ENCODE measurements around the gene CLCN6. TPM values are rescaled to one million over a fixed set of nuclear protein-coding genes. Genes with fewer than 3 reads are reported as not detected.
A peak's percentile ranks its signal among the peaks of the same experiment; 100 is the strongest.

Gene CLCN6
- total and polyA plus RNA-seq, 2 experiments from 2014 or later = 22.5 to 31.8 TPM

DNA sequence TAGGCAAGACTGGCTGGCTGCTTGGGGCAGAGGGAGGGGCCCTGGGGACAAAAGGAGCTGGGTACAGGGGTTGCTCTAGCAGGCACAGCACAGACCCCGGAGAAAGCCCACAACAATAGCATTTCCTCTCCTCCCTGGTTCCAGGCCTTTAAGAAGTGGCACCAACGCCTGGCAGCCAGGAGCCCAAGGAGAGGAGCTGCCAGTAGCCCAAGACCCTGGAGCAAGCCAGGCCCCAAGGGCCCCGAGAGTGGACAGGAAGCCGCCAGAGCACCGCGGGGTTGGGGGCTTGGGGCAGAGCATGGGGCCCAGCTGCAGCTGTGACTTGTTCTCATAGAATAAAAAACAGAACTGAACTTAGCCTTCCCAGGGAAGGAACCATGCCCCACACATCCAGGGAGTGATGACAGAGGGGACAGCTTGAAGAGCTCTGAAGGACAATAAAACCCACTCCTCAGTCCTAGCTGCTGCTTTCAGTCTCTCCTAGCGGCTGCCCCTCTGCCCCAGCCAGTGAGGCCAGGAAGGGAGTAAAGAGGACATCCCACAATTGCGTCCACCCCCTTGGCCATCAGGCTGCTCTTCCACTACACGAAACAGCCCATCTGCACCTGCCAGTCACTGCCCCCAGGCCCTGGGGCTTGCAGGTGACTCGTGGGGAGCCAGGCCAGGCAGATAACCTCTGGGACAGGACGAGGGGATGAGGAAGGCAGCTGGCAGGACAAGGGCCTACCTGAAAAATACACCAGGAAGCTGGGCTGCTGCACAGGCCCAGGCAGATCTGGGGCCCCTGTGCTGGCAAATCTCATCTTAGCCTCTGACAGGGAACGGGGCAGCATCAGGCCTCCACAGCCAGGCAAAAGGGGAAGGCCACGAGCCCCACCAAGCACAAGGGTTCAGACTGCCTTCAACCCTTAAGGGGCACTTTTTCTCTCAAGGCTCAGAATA lies 16.6 kb upstream of the CLCN6 start:
- H3K9me3 ChIP-seq (ENCODE audit: low read depth) = no peaks in the 10 kb centered on the region
- no peak overlapping the region for H3K4me3 ChIP-seq
- peak overlapping the region; percentile 98 for H3K27ac ChIP-seq
- DNase-seq (ENCODE audit: low read depth in 1 of 2, low spot score in 1 of 2) = peak in 1 of 2 donors; percentile 58
- peaks cover 8% of the 10 kb centered on the region for H3K36me3 ChIP-seq
- TF ChIP-seq, protein P1, sequence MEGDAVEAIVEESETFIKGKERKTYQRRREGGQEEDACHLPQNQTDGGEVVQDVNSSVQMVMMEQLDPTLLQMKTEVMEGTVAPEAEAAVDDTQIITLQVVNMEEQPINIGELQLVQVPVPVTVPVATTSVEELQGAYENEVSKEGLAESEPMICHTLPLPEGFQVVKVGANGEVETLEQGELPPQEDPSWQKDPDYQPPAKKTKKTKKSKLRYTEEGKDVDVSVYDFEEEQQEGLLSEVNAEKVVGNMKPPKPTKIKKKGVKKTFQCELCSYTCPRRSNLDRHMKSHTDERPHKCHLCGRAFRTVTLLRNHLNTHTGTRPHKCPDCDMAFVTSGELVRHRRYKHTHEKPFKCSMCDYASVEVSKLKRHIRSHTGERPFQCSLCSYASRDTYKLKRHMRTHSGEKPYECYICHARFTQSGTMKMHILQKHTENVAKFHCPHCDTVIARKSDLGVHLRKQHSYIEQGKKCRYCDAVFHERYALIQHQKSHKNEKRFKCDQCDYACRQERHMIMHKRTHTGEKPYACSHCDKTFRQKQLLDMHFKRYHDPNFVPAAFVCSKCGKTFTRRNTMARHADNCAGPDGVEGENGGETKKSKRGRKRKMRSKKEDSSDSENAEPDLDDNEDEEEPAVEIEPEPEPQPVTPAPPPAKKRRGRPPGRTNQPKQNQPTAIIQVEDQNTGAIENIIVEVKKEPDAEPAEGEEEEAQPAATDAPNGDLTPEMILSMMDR (IDR thresholded peaks at IDR 0.05; ENCODE audit: low read depth, low read length) = no peak
- H3K4me1 ChIP-seq (ENCODE audit: low read depth) = peaks cover 75% of the 10 kb centered on the region
- H3K27me3 ChIP-seq = no peaks in the 10 kb centered on the region

DNA sequence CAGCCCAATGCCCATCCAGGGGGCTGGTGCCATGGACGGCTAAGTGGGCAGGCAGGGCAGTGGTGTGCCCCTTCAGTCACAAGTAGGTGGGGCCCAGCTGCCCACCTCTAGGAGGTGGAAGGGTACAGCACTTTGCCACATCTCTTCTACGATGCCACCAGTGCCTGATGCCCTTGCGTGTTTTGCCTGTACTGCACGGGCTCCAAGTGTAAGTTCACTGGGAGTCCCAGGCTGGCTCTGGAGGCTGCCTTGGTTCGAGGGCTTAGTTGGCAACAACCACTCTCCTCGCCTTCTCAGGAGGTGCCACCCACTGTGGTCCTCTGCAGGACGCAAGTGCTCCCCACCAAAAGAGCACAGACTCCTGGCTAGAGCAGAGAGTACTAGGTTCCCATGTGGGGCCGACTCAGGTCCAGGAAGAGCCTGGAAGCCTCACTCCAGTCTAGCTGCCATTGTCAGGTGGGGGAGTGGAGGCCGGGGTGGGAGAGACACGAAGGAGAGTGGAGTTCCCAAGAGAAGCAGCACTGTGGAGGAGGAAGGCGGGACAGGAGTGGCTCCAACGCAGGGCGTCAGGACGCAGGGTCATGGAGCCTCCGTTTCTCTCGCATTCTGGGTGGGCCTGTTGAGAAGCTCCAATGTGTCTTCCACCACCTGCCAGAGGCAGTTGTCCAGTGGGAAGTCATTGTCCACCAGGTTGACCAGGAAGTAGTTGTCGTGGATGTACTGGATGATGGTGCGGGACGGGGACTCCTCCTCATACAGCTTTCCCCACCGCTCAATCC lies 15.7 kb upstream of the CLCN6 start:
- peaks cover 8% of the 10 kb centered on the region for H3K36me3 ChIP-seq
- TF ChIP-seq, protein P1 (IDR thresholded peaks at IDR 0.05; ENCODE audit: low read depth, low read length) = no peak
- H3K4me3 ChIP-seq = no peak overlapping the region
- H3K4me1 ChIP-seq (ENCODE audit: low read depth) = peaks cover 68% of the 10 kb centered on the region
- H3K27me3 ChIP-seq = no peaks in the 10 kb centered on the region
- peak overlapping the region; percentile 98 for H3K27ac ChIP-seq
- no peak for DNase-seq (ENCODE audit: low read depth in 1 of 2, low spot score in 1 of 2)
- H3K9me3 ChIP-seq (ENCODE audit: low read depth) = no peaks in the 10 kb centered on the region

DNA sequence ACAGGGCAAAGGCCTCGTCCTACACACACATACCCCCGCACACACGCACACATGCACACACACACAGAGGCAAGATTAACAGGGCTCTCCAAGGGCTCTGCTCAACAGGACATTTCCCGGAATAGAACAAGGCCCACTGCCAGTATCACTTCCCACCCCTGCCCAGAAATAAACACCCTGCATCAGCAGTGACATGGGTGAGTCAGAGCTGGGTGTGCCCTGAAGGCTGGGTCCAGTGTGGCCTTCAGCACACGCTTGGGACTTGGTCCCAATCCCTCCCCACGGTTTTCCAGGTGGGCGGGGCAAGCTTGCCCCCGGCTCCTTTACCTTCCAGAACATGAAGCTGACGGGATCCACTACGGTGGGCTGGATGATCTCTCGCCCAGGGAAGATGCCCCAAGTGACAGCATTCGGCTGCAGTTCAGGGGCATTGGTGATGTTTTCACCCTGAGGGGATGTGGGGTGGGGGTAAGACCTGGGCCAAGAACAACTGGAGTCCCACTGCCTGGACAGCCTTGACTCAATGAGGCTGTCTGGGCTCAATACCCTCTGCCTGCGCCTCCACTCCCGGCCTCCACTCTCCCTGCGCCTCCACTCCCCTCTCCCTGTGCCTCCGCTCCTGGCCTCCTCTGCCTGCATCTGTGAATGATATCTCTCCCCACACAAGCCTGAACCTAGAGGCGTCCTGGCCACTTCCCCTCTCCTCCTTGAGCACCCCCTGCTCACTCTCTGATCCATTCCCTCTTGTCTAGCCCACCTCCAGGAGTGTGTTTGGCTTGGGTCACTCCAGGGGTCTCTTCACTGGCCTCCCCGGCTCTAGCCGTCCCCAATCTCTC lies 14.9 kb upstream of the CLCN6 start:
- no peaks in the 10 kb centered on the region for H3K27me3 ChIP-seq
- peak overlapping the region; percentile 98 for H3K27ac ChIP-seq
- H3K4me3 ChIP-seq = no peak overlapping the region
- TF ChIP-seq, protein P1 (IDR thresholded peaks at IDR 0.05; ENCODE audit: low read depth, low read length) = no peak
- DNase-seq (ENCODE audit: low read depth in 1 of 2, low spot score in 1 of 2) = peak; percentile 89 to 97
- peaks cover 14% of the 10 kb centered on the region for H3K36me3 ChIP-seq
- no peaks in the 10 kb centered on the region for H3K9me3 ChIP-seq (ENCODE audit: low read depth)
- H3K4me1 ChIP-seq (ENCODE audit: low read depth) = peaks cover 66% of the 10 kb centered on the region

DNA sequence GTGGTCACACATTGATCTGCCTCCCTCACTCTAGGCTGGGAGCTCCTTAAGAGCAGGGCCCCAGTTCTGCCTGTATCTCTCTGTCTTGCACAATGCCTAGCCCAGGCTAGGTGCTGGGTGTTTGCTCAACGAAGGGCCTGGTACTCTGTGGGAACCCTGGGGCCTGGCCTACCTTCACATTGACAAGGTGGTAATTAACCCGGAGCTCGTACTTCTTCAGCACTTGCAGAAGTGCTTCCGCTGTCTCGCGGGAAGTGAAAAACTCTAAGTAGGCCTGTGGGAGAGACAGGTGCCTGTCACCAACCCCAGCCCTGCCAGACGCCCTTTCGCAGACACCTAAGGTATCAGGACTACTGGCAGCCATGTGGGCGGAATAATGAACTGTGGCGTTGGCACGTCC lies 13.9 kb upstream of the CLCN6 start:
- no peaks in the 10 kb centered on the region for H3K9me3 ChIP-seq (ENCODE audit: low read depth)
- peaks cover 56% of the 10 kb centered on the region for H3K4me1 ChIP-seq (ENCODE audit: low read depth)
- H3K27me3 ChIP-seq = no peaks in the 10 kb centered on the region
- H3K36me3 ChIP-seq = peaks cover 14% of the 10 kb centered on the region
- H3K4me3 ChIP-seq = no peak overlapping the region
- H3K27ac ChIP-seq = peak overlapping the region; percentile 98
- TF ChIP-seq, protein P1 (IDR thresholded peaks at IDR 0.05; ENCODE audit: low read depth, low read length) = no peak
- peak; percentile 22 to 27 for DNase-seq (ENCODE audit: low read depth in 1 of 2, low spot score in 1 of 2)

DNA sequence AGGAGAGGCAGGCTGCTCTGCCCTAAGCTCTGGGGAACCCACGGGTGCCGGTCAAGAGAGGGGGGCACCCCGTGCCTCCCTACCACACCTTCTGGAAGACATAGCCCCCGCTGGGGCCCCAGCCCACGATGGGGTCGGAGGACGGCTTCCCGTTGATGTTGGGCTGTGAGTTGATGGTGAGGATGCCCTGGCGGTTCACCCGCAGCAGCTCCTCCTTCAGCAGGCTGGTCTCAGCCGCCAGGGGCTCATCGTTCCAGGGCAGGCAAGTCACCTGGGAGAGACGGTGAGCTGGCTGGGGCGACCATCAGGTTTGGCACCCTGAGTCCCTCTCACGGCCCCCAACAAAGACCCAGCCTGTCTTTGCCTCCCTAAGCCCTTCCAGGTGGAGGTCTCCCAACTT lies 12.2 kb upstream of the CLCN6 start:
- Histone ChIP-seq H3K27ac (peak overlapping the region; percentile 98), H3K36me3 (peaks cover 21% of the 10 kb centered on the region), H3K27me3 (no peaks in the 10 kb centered on the region), H3K4me1 (ENCODE audit: low read depth) (peaks cover 39% of the 10 kb centered on the region), H3K4me3 (no peak overlapping the region), H3K9me3 (ENCODE audit: low read depth) (no peaks in the 10 kb centered on the region)
- no peak for DNase-seq (ENCODE audit: low read depth in 1 of 2, low spot score in 1 of 2)
- TF ChIP-seq, protein P1 (IDR thresholded peaks at IDR 0.05; ENCODE audit: low read depth, low read length) = no peak
